ENCODE results near the gene AADAC.

- TF ChIP-seq CTCF (conservative IDR thresholded peaks at IDR 0.05 in 1 of 2, IDR thresholded peaks at IDR 0.05 in 1 of 2; ENCODE audit: extremely low read depth in 1 of 2, insufficient read depth in 1 of 2, low read depth in 1 of 2, low read length in 2 of 2): no peak
- no peak for TF ChIP-seq EZH2 (IDR thresholded peaks at IDR 0.05; ENCODE audit: borderline replicate concordance, low read length)
Measured at GRCh38 chr3:151866711-151867410, 52.9 kb downstream of the AADAC start.
